WI38 (cell line): ENCODE results near the gene KRTAP10-7.

Source experiments
- H3K4me3 ChIP-seq: 2 replicates; pipeline ENCODE4 v1.5.1; 2011; ENCODE audit warnings: low read depth, mild to moderate bottlenecking, control low read depth, low read length
- TF ChIP-seq, protein P1 (sequence below): IDR thresholded peaks from 2 replicates; pipeline ENCODE4 v1.5.1; 2012; ENCODE audit warnings: low read depth, mild to moderate bottlenecking, control low read depth, low read length

KRTAP10-7 gene

DNA sequence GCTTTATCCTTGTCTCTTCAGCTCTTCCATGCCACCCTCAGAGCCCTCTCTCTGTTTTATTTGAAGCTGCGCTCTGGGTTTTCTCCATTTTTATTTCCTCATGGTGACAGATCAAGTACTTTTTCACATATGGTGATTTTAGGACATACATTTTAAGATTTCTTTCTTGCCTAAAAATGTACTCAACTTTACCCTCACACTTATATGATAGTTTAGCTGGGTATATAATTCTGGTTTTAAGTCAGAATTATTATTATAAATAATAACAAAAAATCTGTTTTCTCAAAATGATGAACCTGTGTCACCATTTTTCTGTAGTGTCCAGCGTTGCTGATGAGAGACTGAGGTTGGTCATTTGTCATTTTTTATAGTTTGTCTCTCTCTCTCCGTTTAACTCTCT is 19.2 kb upstream of the KRTAP10-7 start:
- TF ChIP-seq, protein P1, sequence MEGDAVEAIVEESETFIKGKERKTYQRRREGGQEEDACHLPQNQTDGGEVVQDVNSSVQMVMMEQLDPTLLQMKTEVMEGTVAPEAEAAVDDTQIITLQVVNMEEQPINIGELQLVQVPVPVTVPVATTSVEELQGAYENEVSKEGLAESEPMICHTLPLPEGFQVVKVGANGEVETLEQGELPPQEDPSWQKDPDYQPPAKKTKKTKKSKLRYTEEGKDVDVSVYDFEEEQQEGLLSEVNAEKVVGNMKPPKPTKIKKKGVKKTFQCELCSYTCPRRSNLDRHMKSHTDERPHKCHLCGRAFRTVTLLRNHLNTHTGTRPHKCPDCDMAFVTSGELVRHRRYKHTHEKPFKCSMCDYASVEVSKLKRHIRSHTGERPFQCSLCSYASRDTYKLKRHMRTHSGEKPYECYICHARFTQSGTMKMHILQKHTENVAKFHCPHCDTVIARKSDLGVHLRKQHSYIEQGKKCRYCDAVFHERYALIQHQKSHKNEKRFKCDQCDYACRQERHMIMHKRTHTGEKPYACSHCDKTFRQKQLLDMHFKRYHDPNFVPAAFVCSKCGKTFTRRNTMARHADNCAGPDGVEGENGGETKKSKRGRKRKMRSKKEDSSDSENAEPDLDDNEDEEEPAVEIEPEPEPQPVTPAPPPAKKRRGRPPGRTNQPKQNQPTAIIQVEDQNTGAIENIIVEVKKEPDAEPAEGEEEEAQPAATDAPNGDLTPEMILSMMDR: no peak

DNA sequence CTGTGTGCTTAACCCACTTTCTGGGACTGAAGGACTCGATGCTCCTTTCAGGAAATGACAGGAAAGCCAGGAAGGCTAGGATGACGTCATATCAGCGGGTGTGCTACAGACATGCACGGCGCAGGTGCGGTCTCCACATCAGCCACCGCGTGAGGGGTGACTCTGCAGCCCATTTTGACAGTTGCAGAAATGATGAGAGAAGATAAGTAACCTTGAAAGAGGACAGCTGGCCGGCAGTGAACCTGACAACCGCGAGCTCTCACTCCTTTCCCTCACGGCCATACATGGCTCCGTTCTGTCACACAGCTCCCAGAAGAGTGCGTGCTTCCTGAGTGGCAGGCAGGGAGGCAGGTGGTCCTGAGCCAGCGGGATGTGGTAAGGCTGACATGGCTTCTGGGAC is 18.3 kb upstream of the KRTAP10-7 start:
- no peak overlapping the region for H3K4me3 ChIP-seq
- TF ChIP-seq, protein P1: no peak

More for the DNA sequence above, 19.2 kb upstream of the KRTAP10-7 start:
- H3K4me3 ChIP-seq: no peak overlapping the region

DNA sequence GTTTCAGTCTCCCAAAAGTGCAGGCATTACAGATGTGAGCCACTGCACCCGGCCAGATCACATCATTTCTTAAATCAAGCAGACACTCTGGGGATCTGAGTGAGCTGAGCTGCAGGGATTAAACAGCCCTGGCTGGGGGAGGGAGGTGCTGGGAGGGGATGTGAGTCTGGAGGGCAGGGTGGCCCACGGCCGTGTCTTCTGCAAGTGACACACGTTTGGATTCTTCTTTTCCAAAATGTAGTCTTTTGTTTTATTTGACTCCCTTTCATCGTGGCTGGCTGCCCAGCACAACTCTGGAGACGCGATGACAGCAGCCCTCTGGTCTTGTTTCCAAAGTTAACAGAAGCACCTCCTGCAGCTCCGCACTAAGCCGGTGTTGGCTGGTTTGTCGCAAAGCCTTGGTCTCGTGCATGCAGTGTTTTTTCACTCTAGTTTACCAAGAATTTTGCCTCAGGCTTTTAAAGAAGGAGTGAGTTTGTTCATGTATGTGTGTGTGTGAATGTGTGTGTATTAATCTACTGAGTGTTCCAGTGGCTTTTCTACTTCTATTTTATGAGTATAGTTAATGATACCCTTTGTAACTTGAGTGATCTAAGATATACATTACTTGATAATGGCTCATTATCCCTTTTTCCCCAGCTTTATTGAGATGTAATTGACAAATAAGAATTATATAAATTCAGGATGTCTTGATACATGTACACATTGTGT is 17.2 kb upstream of the KRTAP10-7 start:
- H3K4me3 ChIP-seq: no peak overlapping the region
- TF ChIP-seq, protein P1: no peak

DNA sequence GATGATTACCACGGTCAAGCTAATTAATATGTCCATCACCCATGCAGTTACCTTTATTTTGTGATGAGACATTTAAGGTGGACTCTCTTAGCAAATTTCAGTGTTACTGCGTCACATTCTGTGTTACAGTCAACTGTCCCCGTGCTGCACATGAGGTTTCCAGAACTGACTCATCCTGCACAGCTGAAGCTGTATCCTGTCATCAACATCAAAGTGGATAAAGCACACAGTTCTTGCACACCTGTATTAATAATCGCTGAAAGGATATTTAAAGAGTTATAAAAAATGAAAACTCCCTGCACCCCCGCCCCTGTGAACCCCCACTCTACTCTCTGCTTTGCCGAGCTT is 16.6 kb upstream of the KRTAP10-7 start:
- TF ChIP-seq, protein P1: no peak

DNA sequence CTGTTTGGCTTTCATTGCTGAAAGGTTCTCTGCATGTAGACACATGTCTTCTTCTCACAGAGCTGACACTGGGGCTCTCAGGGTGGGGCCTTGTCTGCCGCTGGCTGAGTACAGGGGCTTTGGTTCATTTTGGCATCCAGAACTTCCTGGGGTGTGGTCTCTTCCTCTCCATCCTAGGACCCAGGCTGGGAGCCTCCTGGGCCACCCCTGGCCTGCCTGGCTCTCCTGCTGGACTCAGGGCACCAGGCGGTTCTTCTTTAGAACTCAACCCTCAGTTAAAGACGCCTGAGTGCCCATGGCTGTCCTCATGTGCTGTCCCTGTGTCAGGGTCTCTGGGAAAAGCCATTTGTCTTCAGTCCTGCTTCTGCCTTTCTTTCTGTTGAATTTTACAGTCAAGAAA is 14.5 kb upstream of the KRTAP10-7 start:
- TF ChIP-seq, protein P1: no peak
- no peak overlapping the region for H3K4me3 ChIP-seq

More for the DNA sequence above, 16.6 kb upstream of the KRTAP10-7 start:
- no peak overlapping the region for H3K4me3 ChIP-seq

DNA sequence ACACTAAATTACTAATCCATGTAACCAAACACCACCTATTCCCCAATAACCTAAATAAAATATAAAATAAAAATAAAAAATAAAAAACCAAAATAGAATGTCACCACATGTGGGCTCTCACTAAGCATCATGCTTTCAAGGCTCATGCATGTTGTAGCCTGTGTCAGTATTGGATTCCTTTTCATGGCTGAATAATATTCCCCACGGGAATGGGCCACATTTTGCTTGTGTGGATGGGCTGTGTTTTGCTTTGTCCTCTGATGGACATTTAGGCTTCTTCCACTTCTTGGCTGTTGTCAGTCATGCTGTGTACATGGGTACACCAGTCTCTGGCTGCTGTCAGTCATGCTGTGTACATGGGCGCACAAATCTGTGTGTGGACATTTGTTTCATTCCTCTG is 11.3 kb upstream of the KRTAP10-7 start:
- H3K4me3 ChIP-seq: no peak overlapping the region
- TF ChIP-seq, protein P1: no peak

DNA sequence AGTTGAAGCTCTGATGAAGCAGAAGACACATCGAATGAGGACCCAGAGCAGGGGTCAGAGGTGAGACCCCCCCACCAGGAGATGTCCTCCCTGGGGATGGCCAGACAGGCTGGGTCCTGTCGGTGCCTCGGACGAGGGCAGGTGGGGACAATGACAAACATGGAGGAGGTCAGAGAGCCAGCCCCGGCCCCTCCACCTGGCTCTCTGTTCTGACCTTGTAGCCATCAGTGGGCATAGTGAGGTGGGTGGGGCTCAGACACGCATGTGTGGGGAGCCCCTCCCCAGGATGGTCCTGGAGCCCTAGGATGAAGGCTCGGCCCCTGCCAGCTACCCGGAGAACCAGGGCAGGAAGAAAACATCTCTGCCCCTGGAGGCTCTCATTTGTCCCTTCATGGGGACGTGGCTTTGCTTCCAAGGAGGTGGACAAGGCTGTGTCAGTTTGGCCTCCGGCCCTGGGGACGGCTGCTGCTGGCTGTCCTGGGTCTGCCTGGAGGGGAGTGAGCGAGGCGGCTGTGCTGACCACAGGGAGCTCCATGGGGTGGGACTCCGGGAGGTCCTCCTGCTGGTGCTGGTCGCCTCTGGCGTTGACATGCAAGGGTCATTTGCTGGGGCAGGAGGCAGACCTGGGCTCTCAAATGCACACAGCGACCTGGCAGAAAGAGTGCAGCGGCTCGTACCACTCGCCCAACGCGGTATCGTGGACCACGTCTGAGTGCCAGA is 10.7 kb upstream of the KRTAP10-7 start:
- TF ChIP-seq, protein P1: no peak

More for the DNA sequence above, 10.7 kb upstream of the KRTAP10-7 start:
- H3K4me3 ChIP-seq: no peak overlapping the region
